Neural crest cell (in vitro differentiated cells): ENCODE measurements around the gene ARHGAP10. TPM values are rescaled to one million over a fixed set of nuclear protein-coding genes. Genes with fewer than 3 reads are reported as not detected.

Source experiments
- DNase-seq: peaks from one replicate; pipeline ENCODE4 v3.0.0; 2021; ENCODE audit warnings: low read depth, mixed read lengths, low spot score
- H3K27ac Mint-ChIP-seq: one replicate; pipeline ENCODE4 v1.8.0; 2021; ENCODE audit warnings: mild to moderate bottlenecking, mixed read lengths; ENCODE audit not compliant: unreplicated experiment
- H3K27me3 Mint-ChIP-seq: 2 replicates; pipeline ENCODE4 v1.8.0; 2021; ENCODE audit warnings: low read depth, mild to moderate bottlenecking, mixed read lengths
- H3K36me3 Mint-ChIP-seq: 2 replicates; pipeline ENCODE4 v1.8.0; 2021; ENCODE audit warnings: low read depth, mild to moderate bottlenecking, mixed read lengths
- H3K4me1 Mint-ChIP-seq: 2 replicates; pipeline ENCODE4 v1.8.0; 2021; ENCODE audit warnings: mixed read lengths
- H3K4me3 Mint-ChIP-seq: one replicate; pipeline ENCODE4 v1.8.0; 2021; ENCODE audit warnings: mild to moderate bottlenecking, mixed read lengths
- H3K9me3 Mint-ChIP-seq: 2 replicates; pipeline ENCODE4 v1.8.0; 2021; ENCODE audit warnings: mixed read lengths
- total RNA-seq: library from RNA; stranded (reverse); gene quantifications from 2 replicates; pipeline ENCODE4 v1.2.1, GENCODE V29; 2021
- TF ChIP-seq, protein P1 (sequence below): fragments of 200-600 bp; sonication (generic); conservative IDR thresholded peaks from 2 replicates; pipeline ENCODE4 v1.5.0; 2021; ENCODE audit warnings: antibody characterized with exemption, mild to moderate bottlenecking

Gene ARHGAP10
- total RNA-seq, 1 donor from 2014 or later: 4.0 TPM

DNA sequence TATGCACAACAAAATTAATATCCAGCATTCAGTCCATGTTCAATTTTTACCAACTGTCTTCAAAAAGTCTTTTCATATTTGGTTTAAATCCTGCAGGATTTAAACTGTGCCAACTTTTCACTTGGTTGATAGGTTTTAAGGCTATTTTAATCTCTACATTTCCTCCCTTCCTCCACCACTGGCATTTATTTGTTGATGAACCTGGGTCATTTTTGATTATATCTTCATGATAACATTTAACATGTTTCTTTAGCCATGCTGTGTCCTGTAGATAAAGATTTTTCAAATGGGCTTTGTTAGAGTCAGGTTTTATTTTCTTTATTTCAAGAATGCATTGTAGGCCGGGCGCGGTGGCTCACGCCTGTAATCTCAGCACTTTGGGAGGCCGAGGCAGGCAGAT, 216.4 kb downstream of the ARHGAP10 start:
- Mint-ChIP-seq H3K36me3 (no peaks in the 10 kb centered on the region), H3K27me3 (no peaks in the 10 kb centered on the region), H3K4me3 (no peak overlapping the region)

DNA sequence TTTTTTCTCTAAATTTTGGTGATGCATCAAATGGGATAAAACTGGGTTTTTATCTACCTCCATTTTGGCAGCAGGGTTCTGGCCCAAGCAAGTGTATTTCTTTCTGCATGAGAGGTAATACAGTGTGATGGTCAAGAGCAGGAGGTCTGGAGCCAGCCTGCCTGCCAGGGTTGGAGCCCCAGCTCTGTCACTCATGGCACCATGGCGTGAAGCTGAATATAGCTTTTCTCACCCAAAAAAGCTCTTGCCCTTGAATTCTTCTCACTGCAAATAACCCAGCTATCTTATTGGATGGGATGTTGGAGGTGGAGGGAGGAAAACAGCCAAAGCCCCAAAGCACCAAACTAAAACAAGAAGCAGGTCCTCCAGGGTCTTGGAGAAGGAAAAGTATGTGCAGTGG, 218.4 kb downstream of the ARHGAP10 start:
- no peak overlapping the region for H3K4me3 Mint-ChIP-seq
- H3K27ac Mint-ChIP-seq: no peak overlapping the region
- no peak for DNase-seq
- H3K36me3 Mint-ChIP-seq: peaks cover 2% of the 10 kb centered on the region
- H3K9me3 Mint-ChIP-seq: peaks cover 2% of the 10 kb centered on the region
- TF ChIP-seq, protein P1, sequence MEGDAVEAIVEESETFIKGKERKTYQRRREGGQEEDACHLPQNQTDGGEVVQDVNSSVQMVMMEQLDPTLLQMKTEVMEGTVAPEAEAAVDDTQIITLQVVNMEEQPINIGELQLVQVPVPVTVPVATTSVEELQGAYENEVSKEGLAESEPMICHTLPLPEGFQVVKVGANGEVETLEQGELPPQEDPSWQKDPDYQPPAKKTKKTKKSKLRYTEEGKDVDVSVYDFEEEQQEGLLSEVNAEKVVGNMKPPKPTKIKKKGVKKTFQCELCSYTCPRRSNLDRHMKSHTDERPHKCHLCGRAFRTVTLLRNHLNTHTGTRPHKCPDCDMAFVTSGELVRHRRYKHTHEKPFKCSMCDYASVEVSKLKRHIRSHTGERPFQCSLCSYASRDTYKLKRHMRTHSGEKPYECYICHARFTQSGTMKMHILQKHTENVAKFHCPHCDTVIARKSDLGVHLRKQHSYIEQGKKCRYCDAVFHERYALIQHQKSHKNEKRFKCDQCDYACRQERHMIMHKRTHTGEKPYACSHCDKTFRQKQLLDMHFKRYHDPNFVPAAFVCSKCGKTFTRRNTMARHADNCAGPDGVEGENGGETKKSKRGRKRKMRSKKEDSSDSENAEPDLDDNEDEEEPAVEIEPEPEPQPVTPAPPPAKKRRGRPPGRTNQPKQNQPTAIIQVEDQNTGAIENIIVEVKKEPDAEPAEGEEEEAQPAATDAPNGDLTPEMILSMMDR: no peak
- H3K27me3 Mint-ChIP-seq: no peaks in the 10 kb centered on the region
- H3K4me1 Mint-ChIP-seq: no peaks in the 10 kb centered on the region

More for the DNA sequence above, 216.4 kb downstream of the ARHGAP10 start:
- Mint-ChIP-seq H3K9me3 (peaks cover 2% of the 10 kb centered on the region), H3K4me1 (no peaks in the 10 kb centered on the region), H3K27ac (no peak overlapping the region)
- TF ChIP-seq, protein P1: no peak
- DNase-seq: no peak

DNA sequence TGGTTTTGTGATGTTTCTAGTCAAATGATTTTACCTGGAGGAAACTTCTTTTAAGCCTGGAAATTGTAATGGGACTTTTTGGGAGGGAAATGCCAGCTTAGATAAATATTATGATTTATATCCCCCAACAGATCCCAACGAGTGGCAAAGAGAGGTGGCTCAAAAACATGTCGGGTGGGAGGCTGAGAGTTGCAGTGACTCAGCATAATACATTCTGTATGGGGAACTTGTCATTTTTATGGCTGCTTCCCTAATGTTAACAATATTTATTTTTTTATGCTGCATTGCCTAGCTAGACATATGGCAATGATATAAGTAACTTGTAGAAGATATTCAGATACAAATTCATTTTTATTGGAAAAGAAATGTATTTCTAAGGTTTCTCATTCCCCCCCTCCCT, 219.0 kb downstream of the ARHGAP10 start:
- no peak overlapping the region for H3K4me3 Mint-ChIP-seq
- H3K9me3 Mint-ChIP-seq: peaks cover 2% of the 10 kb centered on the region
- H3K27ac Mint-ChIP-seq: no peak overlapping the region
- TF ChIP-seq, protein P1: no peak
- no peak for DNase-seq
- no peaks in the 10 kb centered on the region for H3K4me1 Mint-ChIP-seq
- peaks cover 2% of the 10 kb centered on the region for H3K36me3 Mint-ChIP-seq
- no peaks in the 10 kb centered on the region for H3K27me3 Mint-ChIP-seq

DNA sequence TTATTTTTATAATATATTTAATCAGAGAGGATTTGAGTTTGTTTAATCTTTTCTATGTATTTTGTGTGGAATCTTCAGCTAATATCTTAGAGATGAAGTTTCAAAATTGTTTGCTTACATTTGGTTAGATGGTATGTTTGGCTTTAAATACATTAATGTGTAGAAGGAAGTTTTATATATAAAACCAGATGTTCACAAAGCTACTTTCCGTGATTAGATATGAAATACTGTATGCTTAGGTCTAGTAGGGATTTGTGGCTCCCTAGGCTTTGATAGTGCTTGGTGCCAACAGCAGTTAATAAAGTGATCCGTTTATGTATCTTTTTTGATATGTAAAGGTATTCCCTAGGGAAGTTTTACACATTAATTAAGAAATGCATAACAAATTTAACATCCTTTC, 223.0 kb downstream of the ARHGAP10 start:
- Mint-ChIP-seq H3K27me3 (no peaks in the 10 kb centered on the region), H3K4me3 (no peak overlapping the region), H3K27ac (no peak overlapping the region), H3K9me3 (peaks cover 2% of the 10 kb centered on the region), H3K4me1 (no peaks in the 10 kb centered on the region), H3K36me3 (peaks cover 2% of the 10 kb centered on the region)
- DNase-seq: no peak
- TF ChIP-seq, protein P1: no peak

DNA sequence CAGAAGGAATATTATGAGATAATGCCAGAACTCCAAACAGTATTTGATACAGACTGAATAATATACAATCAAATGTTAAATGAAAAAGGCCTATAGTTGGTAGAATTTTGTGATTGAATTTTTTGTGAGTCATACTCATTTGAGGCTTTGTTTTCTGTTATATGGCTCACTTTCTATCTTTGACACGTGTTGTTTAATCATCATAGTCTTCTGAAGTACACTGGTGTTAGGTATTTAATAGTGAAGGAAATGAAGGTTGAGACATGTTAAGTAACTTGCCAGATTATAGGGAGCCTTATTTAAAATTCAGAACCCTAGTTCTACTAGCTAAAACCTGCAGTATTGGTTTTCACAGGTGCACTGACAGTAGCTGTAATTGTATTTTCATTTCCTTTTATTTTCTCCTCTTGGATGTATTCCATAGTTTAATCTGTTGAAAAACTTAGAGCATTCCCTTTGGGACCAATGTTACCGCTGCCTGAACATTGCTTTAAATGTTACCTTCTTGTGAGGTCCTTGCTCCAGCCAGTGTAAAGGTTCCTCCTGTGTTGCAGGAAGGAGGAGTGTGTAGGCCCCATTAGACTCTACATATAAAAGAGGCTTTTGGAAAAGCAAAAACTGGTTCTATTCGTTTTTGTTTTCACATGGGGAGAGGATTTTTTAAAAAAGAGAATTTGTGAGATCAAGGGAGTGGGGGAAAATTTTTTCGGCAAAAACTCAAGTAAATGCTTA, 224.1 kb downstream of the ARHGAP10 start:
- H3K4me3 Mint-ChIP-seq: no peak overlapping the region
- H3K27ac Mint-ChIP-seq: no peak overlapping the region
- H3K36me3 Mint-ChIP-seq: peaks cover 2% of the 10 kb centered on the region

More for the DNA sequence above, 224.1 kb downstream of the ARHGAP10 start:
- no peak for DNase-seq
- Mint-ChIP-seq H3K4me1 (no peaks in the 10 kb centered on the region), H3K27me3 (no peaks in the 10 kb centered on the region), H3K9me3 (peaks cover 2% of the 10 kb centered on the region)
- TF ChIP-seq, protein P1: no peak
